Measurements from ENCODE around the gene SGSH. TPM values are rescaled to one million over a fixed set of nuclear protein-coding genes. Genes with fewer than 3 reads are reported as not detected.

SGSH gene
- total RNA-seq, 1 experiment from 2014 or later: 19.8 TPM

GRCh38 chr17:80184423-80184714 is 35.8 kb downstream of the SGSH start:
- no peak overlapping the region for H3K18ac ChIP-seq (ENCODE audit: insufficient read length, low read depth, low read length)
- H2BK5ac ChIP-seq (ENCODE audit: insufficient read length, low read length): no peak overlapping the region
- H3T11ph ChIP-seq (ENCODE audit: low read length): no peak overlapping the region
- H3K9ac ChIP-seq (ENCODE audit: extremely low read depth, insufficient read length, low read length): no peak overlapping the region
- Mint-ChIP-seq H3K27me3 (ENCODE audit: low read depth) (peaks cover 2% of the 10 kb centered on the region), H3K9me3 (no peaks in the 10 kb centered on the region), H3K4me3 (no peak overlapping the region), H3K27ac (peak overlapping the region in 1 of 3 experiments; percentile 70; a peak in 1 of 7 replicates), H3K36me3 (ENCODE audit: insufficient read depth in 1 of 3, low read depth in 3 of 3) (no peaks in the 10 kb centered on the region), H3K4me1 (peaks cover 2 to 10% of the 10 kb centered on the region in 2 experiments; a peak in 2 of 4 replicates)
- H2BK15ac ChIP-seq (ENCODE audit: low read depth, low read length): no peak overlapping the region
- no peak overlapping the region for H2AK5ac ChIP-seq (ENCODE audit: insufficient read length, low read length)
- H4K5ac ChIP-seq (ENCODE audit: insufficient read length, low read depth, low read length): no peak overlapping the region
- no peaks in the 10 kb centered on the region for H3K9me3 ChIP-seq (ENCODE audit: control insufficient read depth, low read depth, low read length)
- no peak overlapping the region for H3K4me2 ChIP-seq (ENCODE audit: insufficient read depth, insufficient read length, low read length)
- no peak overlapping the region for H2BK20ac ChIP-seq (ENCODE audit: low read depth, low read length, poor library complexity, severe bottlenecking)
- no peaks in the 10 kb centered on the region for H3K79me1 ChIP-seq (ENCODE audit: insufficient read depth, low read depth, low read length, poor library complexity, severe bottlenecking)
- no peak overlapping the region for H3K23ac ChIP-seq (ENCODE audit: insufficient read length, low read depth, low read length)
- H3K27ac ChIP-seq (ENCODE audit: insufficient read length, low read depth, low read length): no peak overlapping the region
- no peaks in the 10 kb centered on the region for H3K4me1 ChIP-seq (ENCODE audit: insufficient read depth, low read length)
- no peaks in the 10 kb centered on the region for H4K20me1 ChIP-seq (ENCODE audit: control insufficient read depth, insufficient read depth, insufficient read length)
- H3K4ac ChIP-seq (ENCODE audit: low read depth, low read length): no peak overlapping the region
- no peaks in the 10 kb centered on the region for H3K79me2 ChIP-seq (ENCODE audit: insufficient read depth, low read length)
- no peak overlapping the region for H2BK120ac ChIP-seq (ENCODE audit: low read depth, low read length, poor library complexity, severe bottlenecking)
- WGBS (ENCODE audit: extremely low coverage, insufficient read length, low lambda C conversion rate): no CpG with 5 or more reads among the region's 10 CpGs
- H3K23me2 ChIP-seq (ENCODE audit: insufficient read length, low read depth, low read length, poor library complexity, severe bottlenecking): no peaks in the 10 kb centered on the region
- no peak overlapping the region for H2BK12ac ChIP-seq (ENCODE audit: insufficient read length, low read depth, low read length)
- H2AFZ ChIP-seq (ENCODE audit: low read length): no peak overlapping the region
- no peak overlapping the region for H4K8ac ChIP-seq (replicated peaks; ENCODE audit: insufficient read length, low read depth, low read length)
- H3K14ac ChIP-seq (ENCODE audit: insufficient read depth, low read length): no peak overlapping the region
- DNase-seq: no peak
- no peak overlapping the region for H3K56ac ChIP-seq (ENCODE audit: insufficient read length, low read depth, low read length)
- TF ChIP-seq CTCF (conservative IDR thresholded peaks at IDR 0.05): no peak
- H4K91ac ChIP-seq (ENCODE audit: insufficient read length, low read depth, low read length): no peak overlapping the region
- H3K27me3 ChIP-seq (ENCODE audit: insufficient read depth, low read length): no peaks in the 10 kb centered on the region
